Activated gamma-delta T cell treated with anti-CD3 and anti-CD28 coated beads, Interleukin-2, amount 50 U/mL, for 16 hours (primary cell): ENCODE measurements around the gene STX2.
A peak's percentile ranks its signal among the peaks of the same experiment; 100 is the strongest.

Experiments
- DNase-seq: peaks from one replicate; pipeline ENCODE4 v3.0.0-alpha.2; 2020; ENCODE audit warnings: low read depth

Gene STX2

GRCh38 chr12:130831246-130831645, 7.8 kb downstream of the STX2 start:
- no peak for DNase-seq

DNA sequence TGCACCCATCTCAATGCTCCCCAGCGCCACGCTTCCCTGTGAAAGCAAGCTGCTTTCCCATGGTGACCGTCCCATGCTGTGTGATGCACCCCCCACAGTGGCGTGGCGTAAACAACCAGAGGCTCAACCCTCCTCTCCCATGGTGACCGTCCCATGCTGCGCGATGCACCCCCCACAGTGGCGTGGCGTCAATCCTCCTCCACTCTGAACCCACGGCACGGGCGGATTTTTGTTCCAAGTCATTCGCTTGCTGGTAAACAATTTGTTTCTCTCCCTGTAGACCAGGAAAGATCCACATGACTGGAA, 8.9 kb downstream of the STX2 start:
- no peak for DNase-seq

- DNase-seq: no peak
Observed at GRCh38 chr12:130829391-130830245, 9.4 kb downstream of the STX2 start.

DNA sequence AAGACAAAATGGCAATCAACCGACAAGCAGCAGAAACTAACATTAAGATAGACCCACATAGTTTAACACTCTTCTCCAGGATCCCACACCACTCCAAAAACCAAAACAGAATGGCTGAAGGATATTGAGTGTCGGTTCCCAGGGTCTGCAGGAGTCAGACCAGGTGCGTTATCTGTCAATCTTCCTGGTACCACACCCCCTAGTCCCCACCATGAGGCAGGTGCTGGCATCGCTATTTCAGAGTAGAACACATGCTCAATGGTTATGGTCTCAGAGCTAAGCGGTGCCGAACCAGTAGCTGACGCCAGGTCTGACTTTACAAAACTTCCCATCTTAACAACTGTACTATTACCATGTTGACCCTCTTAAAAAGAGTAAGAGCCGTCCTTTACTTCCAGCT, 10.2 kb downstream of the STX2 start:
- no peak for DNase-seq

DNA sequence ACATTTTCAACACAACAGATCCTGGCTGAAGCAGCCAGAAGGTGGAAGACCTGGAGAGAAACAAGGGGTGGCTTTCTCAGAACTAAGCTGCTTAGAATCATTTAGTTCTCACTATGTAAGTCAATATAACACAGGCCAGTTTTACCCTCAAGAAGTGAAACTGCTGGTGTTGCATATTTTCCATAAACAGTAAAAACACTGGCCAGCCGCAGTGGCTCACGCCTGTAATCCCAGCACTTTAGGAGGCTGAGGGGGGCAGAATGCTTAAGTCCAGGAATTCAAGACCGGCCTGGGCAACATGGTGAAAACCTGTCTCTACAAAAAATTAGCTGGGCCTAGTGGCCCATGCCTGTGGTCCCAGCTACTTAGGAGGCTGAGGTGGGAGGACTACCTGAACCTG, 11.6 kb downstream of the STX2 start:
- no peak for DNase-seq

GRCh38 chr12:130826151-130826801, 12.8 kb downstream of the STX2 start:
- peak; percentile 58 for DNase-seq

- DNase-seq: no peak
Observed at GRCh38 chr12:130825771-130826150, 13.3 kb downstream of the STX2 start.

DNA sequence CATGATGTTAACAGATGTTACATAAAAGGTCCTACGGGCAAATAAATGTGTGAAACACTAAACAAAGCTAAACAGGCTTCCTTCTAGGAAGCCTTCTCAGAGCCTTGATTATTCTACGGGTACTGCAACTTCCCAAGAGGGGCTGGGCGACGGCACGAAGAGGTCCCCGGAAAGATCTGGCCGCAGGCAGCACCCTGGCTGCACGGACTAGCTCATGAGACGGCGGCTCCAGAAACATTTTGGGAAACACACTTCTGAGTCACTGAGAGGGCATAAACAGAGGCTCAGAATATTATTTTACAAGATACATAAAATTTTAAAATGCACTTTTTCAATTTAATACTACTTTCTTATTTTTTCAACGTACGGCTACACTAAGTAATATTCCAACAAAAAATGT, 19.4 kb downstream of the STX2 start:
- no peak for DNase-seq

- DNase-seq: peak; percentile 64
Observed at GRCh38 chr12:130818635-130819576, 20.1 kb downstream of the STX2 start.

DNA sequence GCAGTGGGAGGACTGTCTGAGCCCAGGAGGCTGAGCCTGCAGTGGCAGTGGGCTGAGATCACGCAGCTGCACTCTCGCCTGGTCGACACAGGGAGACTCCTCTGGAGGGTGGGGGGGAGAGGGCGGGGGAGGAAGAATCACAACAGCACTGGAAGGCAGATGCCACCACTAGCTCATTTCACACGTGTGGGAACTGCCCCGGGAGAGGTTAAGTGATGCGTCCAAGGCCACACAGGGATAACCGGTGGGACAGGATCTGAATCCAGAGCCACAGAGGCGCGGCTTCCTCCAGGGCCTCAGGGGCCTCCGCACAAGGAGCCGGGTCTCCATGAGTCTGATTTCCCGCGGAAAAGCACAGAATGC, 20.8 kb downstream of the STX2 start:
- DNase-seq: no peak

DNA sequence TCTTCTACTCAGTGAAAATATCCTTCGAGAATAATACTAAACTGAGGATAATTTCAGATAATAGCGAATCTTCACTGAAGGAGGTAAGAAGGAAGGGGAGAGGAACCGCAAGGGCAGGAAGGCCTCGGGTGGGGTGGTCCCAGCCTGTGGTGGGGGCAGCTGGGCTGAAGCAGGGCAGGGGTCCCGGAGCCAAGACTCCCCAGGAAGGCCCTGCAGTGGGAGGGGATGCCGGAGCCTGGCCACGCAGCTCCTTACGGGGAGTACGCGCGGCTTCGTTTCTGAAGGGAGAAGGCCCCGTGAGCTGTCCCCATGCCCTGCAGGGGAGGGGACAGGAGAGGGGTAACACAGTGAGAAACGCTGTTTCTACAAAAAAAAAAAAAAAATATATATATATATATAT, 21.2 kb downstream of the STX2 start:
- no peak for DNase-seq

- DNase-seq: no peak
Observed at GRCh38 chr12:130816097-130816496, 23.0 kb downstream of the STX2 start.

DNA sequence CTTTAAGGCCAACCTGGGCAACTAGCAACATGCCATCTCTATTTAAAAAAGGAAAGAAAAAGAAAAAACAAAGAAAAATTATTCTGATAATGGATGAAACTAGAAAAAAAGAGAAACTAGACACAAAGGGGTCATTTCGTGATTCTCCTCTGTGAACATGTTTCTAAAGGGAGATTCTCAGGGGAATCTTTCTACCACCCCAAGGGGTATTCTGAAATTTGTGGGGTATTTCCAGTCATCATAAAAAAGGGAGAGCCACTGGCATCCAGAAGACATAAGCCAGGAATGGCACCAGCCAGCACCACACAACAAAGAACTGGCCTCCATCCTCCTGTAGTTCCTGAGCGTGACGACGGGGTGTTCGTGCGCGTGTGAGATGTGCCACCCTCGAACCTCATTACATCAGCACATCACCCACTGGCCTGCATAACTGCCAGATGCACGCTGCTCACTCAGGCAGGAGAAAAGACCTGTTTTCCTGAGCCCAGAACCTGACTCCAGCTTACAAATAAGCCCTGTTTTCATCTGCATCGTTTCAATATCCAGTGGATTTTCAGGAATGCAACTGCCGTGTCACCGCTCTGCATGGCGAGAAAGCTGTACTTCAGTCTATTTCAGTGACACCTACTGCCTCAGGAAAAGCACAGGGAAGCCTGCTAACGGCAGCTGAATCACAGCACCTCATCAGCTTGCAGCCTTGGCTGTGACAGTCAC, 23.9 kb downstream of the STX2 start:
- DNase-seq: no peak

GRCh38 chr12:130813949-130814348, 25.1 kb downstream of the STX2 start:
- DNase-seq: no peak

DNA sequence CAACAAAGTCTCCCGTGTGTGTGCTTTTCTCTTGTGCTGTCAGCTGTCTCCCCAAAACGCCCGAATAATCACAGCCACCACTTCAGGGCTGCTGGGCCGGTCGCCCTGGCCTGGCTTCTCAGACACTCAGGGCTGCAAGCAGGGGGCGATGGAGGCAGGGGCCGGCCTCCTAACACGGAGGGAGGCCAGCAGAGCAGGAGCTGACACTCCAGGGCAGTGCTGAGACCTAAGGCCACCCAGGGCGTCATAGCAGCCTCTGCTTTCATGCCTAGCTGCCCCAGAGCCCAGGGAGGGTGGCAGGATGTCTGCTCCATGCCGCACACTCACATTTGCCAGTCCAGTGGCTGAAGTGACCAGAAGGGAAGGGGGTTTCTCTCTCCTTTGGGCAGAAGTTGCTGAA, 25.6 kb downstream of the STX2 start:
- no peak for DNase-seq

GRCh38 chr12:130809791-130810190, 29.3 kb downstream of the STX2 start:
- DNase-seq: no peak

DNA sequence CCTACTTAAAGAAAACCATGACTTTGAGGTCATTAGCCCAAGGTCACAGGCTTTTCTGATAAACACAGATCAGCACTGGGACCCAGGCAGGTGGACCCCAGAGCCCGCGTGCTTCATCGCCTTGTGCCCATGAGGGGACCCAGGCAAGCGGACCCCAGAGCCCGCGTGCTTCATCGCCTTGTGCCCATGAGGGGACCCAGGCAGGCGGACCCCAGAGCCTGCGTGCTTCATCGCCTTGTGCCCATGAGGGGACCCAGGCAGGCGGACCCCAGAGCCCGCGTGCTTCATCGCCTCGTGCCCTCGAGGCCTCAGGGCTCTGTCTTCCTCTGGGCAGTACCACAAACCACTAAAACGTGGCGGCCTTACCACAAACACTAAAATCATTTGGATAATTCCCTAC, 31.7 kb downstream of the STX2 start:
- DNase-seq: no peak

- no peak for DNase-seq
Observed at GRCh38 chr12:130806574-130806973, 32.5 kb downstream of the STX2 start.

DNA sequence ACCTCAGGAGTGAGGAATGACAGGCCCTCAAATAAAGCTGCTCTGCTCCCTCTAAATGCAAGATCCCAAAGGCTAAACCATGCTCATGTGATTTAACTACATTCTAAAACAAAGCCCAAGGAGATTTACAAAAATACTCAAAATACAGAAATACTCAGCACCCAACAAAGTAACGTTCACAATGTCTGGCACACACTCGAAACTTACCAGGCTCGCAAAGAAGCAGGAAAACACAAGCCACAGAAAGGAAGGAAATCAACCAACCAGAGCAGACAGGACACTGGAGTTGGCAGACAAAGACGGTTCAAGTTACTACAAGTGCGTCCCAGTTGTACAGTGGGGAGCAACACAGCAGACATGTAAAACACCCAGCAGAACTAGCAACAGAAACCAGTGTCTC, 33.4 kb downstream of the STX2 start:
- DNase-seq: no peak

DNA sequence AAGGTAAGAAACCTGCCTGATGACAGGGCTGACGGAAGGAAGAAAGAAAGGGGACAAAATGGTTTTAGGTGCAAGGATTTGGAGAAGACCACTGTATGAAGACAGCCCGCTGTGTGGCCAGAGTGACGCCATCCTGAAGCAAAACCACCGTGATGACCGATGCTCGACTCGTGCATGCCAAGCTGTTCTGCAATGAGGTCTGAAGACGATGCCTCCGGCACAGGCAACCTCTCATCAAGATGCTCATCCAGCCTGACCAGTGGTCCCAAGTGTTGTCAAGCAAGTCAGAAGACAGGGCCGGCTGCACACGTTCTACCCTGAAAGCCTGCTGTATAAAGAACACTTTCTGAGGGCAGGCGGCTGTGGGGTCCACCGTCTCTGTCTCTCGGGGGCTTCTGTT, 34.8 kb downstream of the STX2 start:
- no peak for DNase-seq

- no peak for DNase-seq
Observed at GRCh38 chr12:130803702-130804101, 35.3 kb downstream of the STX2 start.

- no peak for DNase-seq
Observed at GRCh38 chr12:130800312-130800711, 38.7 kb downstream of the STX2 start.
